Stimulated activated CD4-positive, alpha-beta T cell treated with anti-CD3 and anti-CD28 coated beads, Interleukin-12 subunit alpha, Interleukin-12 subunit beta, amount 100 ng/mL, for 48 hours (primary cell): ENCODE data around the gene ZNF30.
A peak's percentile ranks its signal among the peaks of the same experiment; 100 is the strongest.
"Not testable (repeated sequence)": the region's sequence is repeated elsewhere in the genome, so short reads cannot be mapped to it uniquely, and the experiment has no call there.

ENCODE experiments used
- DNase-seq, 3 donors: peaks; one replicate each; pipeline ENCODE4 v3.0.0-alpha.2; 2020; ENCODE audit warnings: low read depth in 2 of 3, low spot score in 1 of 3

ZNF30 gene

GRCh38 chr19:34960103-34960805 is 33.6 kb downstream of the ZNF30 start:
- no peak for DNase-seq

- DNase-seq = no peak
Observed at GRCh38 chr19:34960940-34961679, 34.4 kb downstream of the ZNF30 start.

- DNase-seq = no peak
Observed at GRCh38 chr19:34961775-34962686, 35.3 kb downstream of the ZNF30 start.

GRCh38 chr19:34962687-34963572 is 36.2 kb downstream of the ZNF30 start:
- DNase-seq = no peak

GRCh38 chr19:34963573-34964406 is 37.1 kb downstream of the ZNF30 start, which contains the start of gene ZNF792:
Gene ZNF792, minus strand, starts transcription at chr19:34964229. Its CDS starts 567 bp downstream, at chr19:34963662.
- peak; percentile 11 to 46 (median 30) for DNase-seq

DNA sequence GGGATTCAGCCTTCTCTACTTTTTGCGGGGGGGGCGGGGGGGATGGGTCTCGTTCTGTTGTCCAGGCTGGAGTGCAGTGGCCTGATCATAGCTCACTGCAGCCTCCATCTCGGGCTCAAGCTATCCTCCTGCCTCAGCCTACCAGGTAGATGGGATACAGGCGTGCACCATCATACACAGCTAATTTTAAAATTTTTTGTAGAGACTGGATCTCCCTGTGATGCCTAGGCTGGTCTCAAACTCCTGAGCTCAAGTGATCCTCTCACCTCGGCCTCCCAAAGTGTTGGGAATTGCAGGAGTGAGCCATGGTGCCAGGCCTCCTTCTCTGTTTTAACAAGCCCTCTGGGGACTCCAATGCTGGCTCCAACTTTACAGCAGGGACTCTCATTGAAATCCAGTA is 37.9 kb downstream of the ZNF30 start:
- DNase-seq = no peak

DNA sequence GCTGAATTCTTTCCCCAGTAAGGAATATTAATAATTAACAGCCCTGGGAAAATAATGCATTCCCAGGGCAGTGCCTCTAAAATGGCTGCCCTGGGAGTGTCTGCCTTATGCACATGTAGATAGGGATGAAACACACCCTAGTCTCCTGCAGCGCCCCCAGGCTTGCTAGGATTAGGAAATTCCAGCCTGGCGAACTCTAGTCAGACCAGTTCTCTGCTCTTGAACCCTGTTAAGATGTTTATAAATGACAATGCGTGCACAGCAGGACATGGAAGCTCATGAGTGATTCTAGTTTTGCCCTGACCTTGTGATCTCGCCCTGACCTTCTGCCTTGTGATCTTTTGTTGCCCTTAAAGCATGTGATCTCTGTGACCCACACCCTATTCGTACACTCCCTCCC is 38.8 kb downstream of the ZNF30 start:
- DNase-seq = not testable (repeated sequence)

GRCh38 chr19:34967551-34967950 is 40.8 kb downstream of the ZNF30 start:
- no peak for DNase-seq

DNA sequence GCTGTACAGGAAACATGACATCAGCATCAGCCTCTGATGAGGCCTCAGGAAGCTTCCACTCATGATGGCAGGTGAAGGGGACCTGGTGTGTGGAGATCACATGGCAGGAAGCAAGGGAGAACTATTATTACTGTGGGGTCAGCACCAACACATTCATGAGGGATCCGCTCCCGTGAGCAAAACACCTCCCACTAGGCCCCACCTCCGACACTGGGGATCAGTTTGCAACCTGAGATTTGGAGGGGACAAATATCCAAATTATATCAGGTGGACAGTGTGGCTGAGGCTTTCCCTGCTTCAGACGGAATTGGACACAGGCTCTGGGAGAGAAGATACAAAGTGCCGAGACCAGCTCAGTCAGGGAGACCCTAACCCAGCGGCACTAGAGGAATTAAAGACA is 43.0 kb downstream of the ZNF30 start:
- no peak for DNase-seq

DNA sequence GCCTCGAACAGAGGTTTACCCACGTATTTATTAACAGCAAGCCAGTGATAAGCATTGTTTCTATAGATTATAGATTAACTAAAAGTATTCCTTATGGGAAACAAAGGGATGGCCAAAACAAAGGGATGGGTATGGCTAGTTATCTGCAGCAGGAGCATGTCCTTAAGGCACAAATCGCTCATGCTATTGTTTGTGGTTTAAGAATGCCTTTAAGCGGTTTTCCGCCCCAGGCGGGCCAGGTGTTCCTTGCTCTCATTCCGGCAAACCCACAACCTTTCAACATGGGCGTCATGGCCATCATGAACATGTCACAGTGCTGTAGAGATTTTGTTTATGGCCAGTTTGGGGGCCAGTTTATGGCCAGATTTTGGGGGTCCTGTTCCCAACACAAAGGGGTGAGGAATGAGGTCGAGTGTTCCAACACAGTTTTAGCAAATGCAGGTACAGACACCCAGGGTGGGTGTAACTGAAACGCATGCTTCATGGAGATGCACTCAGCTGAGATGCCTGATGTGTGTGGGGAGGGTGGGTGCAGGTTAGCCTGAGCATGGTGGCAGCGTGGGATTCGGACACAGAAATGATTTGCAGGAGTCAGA is 43.6 kb downstream of the ZNF30 start:
- DNase-seq = not testable (repeated sequence)

- no peak for DNase-seq
Observed at GRCh38 chr19:34972163-34972705, 45.5 kb downstream of the ZNF30 start.

DNA sequence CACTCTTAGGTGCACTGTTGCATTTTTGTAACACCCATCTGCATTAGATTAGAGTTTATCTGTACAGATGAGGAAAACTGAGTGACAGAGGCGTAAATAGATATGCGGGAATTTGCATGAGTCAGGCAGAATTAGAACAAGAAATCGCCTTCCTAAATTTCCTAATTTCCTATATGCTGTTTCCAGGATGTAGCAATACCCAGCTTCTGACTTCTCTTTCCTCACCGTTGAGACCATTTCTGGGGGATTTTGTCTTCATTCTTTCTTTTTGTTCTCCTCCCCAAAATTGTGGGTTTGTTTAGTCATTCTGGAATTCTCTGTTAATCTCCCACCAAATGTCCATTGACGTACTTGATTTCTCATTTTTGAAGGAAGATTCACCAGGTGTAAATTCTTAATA is 47.9 kb downstream of the ZNF30 start:
- DNase-seq = no peak

- no peak for DNase-seq
Observed at GRCh38 chr19:34975056-34975455, 48.4 kb downstream of the ZNF30 start.

DNA sequence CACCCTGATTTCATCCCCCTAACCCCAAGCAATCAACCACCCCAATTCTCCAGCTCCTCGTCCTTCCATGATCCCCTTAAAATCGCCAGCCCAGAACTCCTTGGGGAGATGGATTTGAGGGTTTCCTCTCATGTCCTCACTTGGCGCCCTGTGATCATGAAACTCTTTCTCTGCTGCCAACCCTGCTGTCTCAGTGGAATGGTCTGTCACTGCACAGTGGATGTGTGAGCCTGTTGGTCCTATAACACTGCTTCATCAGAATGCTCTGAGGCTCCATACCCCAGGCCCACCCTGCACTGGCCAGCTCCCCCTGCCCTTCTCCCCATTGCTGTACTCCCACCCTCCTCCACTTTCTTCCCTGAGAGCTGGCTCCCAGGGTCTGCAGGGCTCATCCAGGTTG is 49.9 kb downstream of the ZNF30 start:
- no peak for DNase-seq

GRCh38 chr19:34979819-34980640 is 53.3 kb downstream of the ZNF30 start:
- no peak for DNase-seq

DNA sequence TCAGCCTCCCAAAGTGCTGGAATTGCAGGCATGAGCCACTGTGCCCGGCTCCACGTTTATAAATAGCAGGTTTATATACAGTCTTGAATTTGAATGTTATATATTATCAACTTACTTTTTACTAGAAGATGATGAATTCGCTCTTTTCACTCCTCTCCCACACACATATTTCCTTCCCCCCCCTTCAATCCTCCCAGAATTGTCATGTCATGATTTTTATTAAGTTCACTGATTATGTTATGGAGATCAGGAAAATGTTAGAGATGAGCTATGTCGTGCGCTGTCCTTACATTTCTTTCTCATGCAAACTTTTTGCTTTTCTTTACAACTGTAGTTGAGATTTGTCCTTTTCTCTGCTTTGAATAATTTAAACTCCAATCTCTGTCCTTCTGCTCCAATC is 55.6 kb downstream of the ZNF30 start:
- DNase-seq = no peak

GRCh38 chr19:34983786-34984185 is 57.1 kb downstream of the ZNF30 start:
- no peak for DNase-seq

GRCh38 chr19:34984287-34984686 is 57.6 kb downstream of the ZNF30 start:
- no peak for DNase-seq
